GM21423 (cell line): Measurements from ENCODE around the gene EVA1C.
A peak's percentile ranks its signal among the peaks of the same experiment; 100 is the strongest.
"Not testable (repeated sequence)": the region's sequence is repeated elsewhere in the genome, so short reads cannot be mapped to it uniquely, and the experiment has no call there.

ENCODE experiments used
- ATAC-seq: cut with Tn5 transposase; IDR thresholded peaks from one replicate; pipeline ENCODE4 v1.9.1; 2021; ENCODE audit warnings: mild to moderate bottlenecking, moderate library complexity; ENCODE audit not compliant: unreplicated experiment

Gene EVA1C

GRCh38 chr21:32389337-32390015 lies 23.0 kb upstream of the EVA1C start:
- no peak for ATAC-seq

DNA sequence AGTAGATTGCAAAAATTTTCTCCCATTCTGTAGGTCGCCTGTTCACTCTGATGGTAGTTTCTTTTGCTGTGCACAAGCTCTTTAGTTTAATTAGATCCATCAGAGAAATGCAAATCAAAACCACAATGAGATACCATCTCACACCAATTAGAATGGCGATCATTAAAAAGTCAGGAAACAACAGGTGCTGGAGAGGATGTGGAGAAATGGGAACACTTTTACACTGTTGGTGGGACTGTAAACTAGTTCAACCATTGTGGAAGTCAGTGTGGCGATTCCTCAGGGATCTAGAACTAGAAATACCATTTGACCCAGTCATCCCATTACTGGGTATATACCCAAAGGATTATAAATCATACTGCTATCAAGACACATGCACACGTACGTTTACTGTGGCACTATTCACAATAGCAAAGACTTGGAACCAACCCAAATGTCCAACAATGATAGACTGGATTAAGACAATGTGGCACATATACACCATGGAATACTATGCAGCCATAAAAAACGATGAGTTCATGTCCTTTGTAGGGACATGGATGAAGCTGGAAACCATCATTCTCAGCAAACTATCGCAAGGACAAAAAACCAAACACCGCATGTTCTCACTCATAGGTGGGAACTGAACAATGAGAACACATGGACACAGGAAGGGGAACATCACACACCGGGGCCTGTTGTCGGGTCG lies 21.8 kb upstream of the EVA1C start:
- ATAC-seq, result not testable (repeated sequence)

DNA sequence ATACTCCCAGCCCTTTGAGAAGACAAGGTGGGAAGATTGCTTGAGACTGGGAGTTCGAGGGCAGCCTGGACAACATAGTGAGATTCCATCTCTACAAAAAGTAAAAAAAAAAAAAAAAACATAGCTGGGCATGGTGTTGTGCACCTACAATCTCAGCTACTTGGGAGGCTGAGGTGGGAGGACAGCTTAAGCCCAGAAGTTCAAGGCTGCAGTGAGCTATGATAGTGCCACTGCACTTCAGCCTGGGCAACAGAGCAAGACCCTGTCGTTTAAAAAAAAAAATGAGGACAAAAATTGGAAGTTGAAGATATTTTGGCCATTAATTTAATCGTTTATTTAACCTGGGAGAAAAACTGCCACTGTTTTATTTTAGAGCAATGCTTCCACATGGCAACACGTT lies 20.8 kb upstream of the EVA1C start:
- ATAC-seq, result no peak

GRCh38 chr21:32392299-32392879 lies 20.1 kb upstream of the EVA1C start:
- peak; percentile 5 for ATAC-seq

- ATAC-seq, result peak; percentile 95
These were observed 19.4 kb upstream of the EVA1C start, which contains the start of gene URB1 for GRCh38 chr21:32392880-32393676. URB1 (minus strand) TSS chr21:32393012; CDS start chr21:32392910, 102 bp downstream.

GRCh38 chr21:32393677-32394001 lies 18.9 kb upstream of the EVA1C start:
- ATAC-seq, result no peak

DNA sequence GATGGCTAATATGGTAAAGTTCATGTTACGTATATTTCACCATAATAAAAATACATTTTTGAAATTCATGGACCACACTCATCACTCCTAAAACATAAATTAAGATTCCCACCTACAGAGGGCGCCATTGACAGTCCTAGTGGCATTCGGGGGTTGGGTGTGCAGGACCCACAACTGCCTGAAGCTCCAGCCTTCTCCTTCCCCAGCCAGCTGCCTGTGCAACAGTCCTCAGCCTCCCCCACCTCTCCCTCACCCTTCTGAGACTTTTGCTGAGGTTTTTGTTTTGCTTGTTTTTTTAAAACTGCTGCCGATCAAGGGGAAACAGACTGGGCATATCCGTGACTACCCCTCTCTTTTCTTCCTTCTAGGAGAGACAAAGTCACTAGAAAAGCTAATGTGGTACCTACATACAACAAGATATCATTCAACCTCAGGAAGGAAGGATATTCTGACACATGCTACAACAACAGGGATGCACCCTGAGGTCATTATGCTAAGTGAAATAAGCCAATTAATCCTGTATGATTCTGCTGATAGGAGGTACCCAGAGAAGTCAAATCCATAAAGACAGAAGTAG lies 9.2 kb upstream of the EVA1C start:
- no peak for ATAC-seq

- ATAC-seq, result no peak
These were observed 6.1 kb upstream of the EVA1C start for GRCh38 chr21:32406405-32406804.

DNA sequence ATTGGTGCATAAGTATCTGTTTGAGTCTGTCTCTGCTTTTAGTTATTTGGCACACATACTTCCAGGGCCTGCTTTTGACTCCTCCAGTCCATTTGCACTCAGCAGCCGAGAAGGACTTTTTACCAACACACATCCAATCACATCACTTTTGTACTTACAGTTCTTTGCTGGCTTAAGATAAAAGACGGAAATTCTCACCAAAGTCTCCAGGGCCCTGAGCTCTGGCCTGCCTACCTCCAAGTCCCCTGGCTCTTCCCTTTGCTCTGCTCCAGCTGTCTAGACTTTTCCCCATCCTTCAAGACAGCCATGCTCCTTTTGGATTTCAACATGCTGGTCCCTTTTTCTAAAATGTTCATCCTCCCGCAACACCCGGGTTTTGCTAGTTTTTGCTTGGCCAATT lies 2.2 kb upstream of the EVA1C start:
- ATAC-seq, result no peak

GRCh38 chr21:32410916-32411315 lies 1.6 kb upstream of the EVA1C start:
- ATAC-seq, result no peak

GRCh38 chr21:32411350-32412161 lies 950 bp upstream of the EVA1C start:
- ATAC-seq, result no peak

DNA sequence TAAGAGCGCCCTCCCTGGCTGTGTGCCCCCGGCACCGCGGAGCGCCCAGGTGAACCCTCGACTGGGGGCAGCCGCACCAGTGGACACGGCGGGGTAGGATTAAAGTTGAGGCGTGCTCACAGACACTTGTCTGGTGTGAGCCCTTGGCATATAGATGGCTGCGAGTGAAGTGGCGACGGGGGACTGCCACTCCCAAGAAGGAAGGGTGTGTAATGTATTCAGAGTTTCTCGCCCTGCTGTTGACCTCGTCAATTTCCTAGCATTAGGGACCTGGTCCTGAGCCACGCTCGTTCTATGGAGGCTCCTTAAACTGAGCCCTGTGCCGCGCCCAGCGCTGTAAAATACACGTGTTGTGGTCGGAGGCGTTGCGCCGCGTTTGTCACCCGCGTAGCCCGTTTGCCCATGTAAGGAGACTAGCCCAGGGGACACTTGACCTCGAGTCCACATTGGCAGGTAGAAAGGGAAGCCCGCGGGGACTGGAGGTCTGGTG lies 554 bp downstream of the EVA1C start:
- ATAC-seq, result no peak

- ATAC-seq, result no peak
These were observed 1.4 kb downstream of the EVA1C start for GRCh38 chr21:32413697-32414578.

- ATAC-seq, result no peak
These were observed 2.3 kb downstream of the EVA1C start for GRCh38 chr21:32414579-32415358.

- ATAC-seq, result no peak
These were observed 3.2 kb downstream of the EVA1C start for GRCh38 chr21:32415451-32416398.

DNA sequence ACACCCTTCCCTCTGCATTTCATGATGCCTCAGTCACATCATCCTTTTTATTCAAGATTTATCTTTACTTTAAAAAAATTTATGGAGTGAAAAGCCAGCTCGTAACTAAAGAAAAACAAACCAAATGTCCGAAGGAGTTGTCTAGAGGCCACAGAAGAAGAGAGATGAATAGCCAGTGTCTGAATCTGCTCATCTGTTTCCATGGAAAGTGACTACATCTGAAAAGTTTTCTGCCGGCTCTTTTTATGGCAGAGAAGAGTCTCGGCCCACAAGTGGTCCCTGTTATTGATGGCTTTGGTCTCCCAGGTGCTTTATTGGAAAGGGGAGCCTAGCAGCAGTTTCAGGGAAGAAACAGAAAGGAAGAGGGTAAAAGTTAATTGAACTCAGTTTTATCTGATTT lies 5.6 kb downstream of the EVA1C start:
- no peak for ATAC-seq

- ATAC-seq, result no peak
These were observed 9.6 kb downstream of the EVA1C start for GRCh38 chr21:32422064-32422463.
